GM04503 (cell line): ENCODE measurements around the gene CUX1.
"Not testable (repeated sequence)": the region's sequence is repeated elsewhere in the genome, so short reads cannot be mapped to it uniquely, and the experiment has no call there.

Experiments used
- DNase-seq: peaks from one replicate; pipeline ENCODE4 v3.0.0-alpha.2; 2012; ENCODE audit warnings: low read depth

Gene CUX1

GRCh38 chr7:102313997-102314780 lies 496.8 kb downstream of the CUX1 start:
- DNase-seq = no peak

GRCh38 chr7:102317231-102318059 lies 500.0 kb downstream of the CUX1 start:
- DNase-seq = no peak

- DNase-seq = no peak
These were observed 501.1 kb downstream of the CUX1 start for GRCh38 chr7:102318482-102318971.

- DNase-seq = no peak
These were observed 502.2 kb downstream of the CUX1 start for GRCh38 chr7:102319671-102320070.

- DNase-seq = no peak
These were observed 502.8 kb downstream of the CUX1 start for GRCh38 chr7:102320181-102320580.

- no peak for DNase-seq
These were observed 503.4 kb downstream of the CUX1 start for GRCh38 chr7:102320601-102321350.

- DNase-seq = no peak
These were observed 504.1 kb downstream of the CUX1 start for GRCh38 chr7:102321351-102322201.

GRCh38 chr7:102322202-102322715 lies 504.8 kb downstream of the CUX1 start:
- DNase-seq = no peak

- no peak for DNase-seq
These were observed 506.4 kb downstream of the CUX1 start for GRCh38 chr7:102323914-102324195.

- DNase-seq = not testable (repeated sequence)
These were observed 507.7 kb downstream of the CUX1 start for GRCh38 chr7:102325106-102325505.

- DNase-seq = no peak
These were observed 508.9 kb downstream of the CUX1 start for GRCh38 chr7:102326157-102326889.

GRCh38 chr7:102327183-102327582 lies 509.8 kb downstream of the CUX1 start:
- DNase-seq = not testable (repeated sequence)

- DNase-seq = not testable (repeated sequence)
These were observed 511.4 kb downstream of the CUX1 start for GRCh38 chr7:102328863-102329262.

- not testable (repeated sequence) for DNase-seq
These were observed 511.9 kb downstream of the CUX1 start for GRCh38 chr7:102329366-102329765.

GRCh38 chr7:102330666-102331460 lies 513.4 kb downstream of the CUX1 start:
- DNase-seq = not testable (repeated sequence)
